GM10847 (cell line): ENCODE measurements around the gene PRF1.

Experiments
- POLR2A ChIP-seq: IDR thresholded peaks from 2 replicates; pipeline ENCODE4 v1.6.1; 2011; ENCODE audit not compliant: insufficient read length; ENCODE audit errors: extremely low read depth

Gene PRF1

DNA sequence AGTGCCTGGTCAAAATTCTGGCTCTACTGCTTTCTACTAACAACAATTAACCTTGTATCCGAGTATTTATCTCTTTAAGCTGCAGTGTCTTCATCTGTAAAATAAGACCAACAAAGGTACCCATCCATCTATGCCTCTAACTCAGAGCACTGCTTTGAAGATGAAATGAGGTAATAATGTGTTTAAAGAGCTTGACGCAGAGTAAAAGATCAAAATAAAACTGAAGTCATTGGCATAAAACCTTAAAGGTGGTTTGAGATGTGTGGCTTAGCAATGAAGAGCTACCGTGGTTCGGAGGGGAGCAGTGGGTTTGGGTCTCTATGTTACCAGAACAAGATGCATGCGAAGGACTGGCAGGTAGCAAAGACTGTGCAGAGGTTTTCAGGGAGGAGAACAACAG, 16.1 kb upstream of the PRF1 start:
- no peak for TF ChIP-seq POLR2A

DNA sequence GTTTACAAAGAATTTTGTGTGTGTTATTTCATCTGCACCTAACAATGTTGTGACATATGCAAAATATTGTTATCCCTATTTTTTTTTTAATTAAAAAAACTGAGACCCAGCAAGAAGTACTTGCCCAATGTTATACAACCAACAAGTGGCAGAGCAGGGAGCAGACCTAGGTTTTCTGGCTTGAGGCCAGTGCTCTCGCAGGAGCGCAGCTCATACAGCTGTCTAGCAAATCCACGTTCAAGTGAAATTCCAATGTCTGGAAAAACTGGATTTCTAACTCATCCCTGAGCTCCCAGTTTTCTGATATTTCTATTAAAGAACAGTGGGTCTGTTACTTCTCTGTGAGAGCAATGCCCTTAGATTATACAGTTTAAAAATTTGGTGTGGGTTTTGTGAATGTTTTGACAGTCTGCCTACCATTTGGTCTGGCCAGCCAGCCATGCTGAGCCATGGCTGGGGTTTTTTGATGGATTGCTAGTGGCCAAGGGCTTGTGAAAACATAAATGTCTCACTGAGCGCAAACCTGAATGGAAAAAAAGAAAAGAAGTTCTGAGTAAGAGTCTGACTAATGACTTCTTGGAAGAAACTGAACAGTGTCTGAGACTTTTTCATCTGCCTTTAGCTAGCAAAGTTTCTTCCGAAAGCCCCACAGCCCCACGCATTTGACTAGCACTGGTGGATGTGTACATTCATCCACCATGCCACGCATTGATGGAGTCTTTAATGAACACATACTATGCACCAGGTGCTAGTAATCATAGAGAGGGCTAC, 15.4 kb upstream of the PRF1 start:
- TF ChIP-seq POLR2A: no peak

DNA sequence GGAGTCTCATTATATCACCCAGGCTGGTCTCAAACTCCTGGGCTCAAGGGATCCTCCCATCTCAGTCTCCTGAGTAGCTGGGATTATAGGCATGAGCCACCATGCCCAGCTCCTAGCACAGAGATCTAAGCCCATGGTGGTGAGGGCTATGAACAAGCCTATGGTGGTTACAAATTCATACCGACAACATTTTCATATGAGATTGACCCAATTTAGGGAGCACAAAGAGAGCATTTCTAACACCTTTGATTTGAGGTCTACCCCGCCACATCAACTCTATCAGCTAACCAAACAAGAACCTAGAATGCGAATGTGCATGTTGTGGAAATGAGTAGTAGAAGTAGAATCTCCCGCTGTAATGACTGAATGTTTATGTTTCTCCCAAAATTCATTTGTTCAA, 14.2 kb upstream of the PRF1 start:
- TF ChIP-seq POLR2A: no peak

DNA sequence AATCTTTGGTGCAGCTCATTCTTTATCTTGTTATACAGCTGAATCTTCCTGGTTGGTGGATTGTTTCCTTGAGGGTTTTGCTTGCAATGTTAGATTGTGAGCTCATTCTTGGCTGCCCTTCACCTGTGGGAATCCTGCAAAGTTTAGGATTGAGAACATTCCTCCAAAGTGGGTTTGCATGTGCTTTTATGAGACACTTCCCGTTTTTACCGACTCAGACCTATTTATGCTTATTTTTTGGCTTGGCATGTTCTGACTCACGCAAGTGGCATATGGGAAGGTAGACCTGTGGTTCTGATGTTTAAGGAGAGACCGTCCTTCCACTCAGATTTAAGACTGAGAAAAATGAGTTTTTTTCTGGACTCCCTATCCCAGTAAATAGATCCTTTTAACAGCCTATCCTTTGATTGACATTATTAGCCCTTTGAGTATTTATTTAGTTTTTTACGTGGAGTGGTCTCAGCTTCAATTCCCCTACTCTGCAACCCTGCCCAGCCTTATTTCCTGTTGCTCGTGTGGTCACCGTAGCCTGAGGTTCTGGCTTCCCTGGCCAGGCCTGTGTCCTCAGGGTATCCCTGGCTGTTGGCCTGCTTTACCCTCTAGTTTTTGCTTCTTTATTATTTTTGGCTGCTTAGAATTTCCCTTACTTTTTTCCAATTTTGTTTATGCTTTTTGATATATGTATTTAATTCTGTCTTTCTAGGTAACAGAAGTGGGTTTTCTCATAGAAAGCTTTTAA, 13.4 kb upstream of the PRF1 start:
- TF ChIP-seq POLR2A: no peak

DNA sequence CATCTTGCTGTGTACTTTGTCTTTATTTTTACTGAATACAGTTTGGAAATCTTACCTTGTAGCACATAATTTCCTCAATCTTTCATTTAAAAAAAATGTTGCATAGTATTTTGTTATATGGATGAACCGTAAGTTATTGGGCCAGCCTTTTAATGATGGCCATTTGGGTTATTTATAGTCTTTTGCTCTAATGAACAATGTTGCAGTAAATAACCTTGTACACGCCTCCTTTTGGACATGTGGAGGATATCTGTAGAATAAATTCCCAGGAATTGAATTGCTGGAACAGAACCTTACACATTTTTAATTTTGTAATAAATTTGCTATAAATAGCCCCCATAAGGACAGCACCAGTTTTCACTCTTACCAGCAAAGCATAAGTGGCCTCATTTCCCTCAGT, 12.7 kb upstream of the PRF1 start:
- TF ChIP-seq POLR2A: no peak

DNA sequence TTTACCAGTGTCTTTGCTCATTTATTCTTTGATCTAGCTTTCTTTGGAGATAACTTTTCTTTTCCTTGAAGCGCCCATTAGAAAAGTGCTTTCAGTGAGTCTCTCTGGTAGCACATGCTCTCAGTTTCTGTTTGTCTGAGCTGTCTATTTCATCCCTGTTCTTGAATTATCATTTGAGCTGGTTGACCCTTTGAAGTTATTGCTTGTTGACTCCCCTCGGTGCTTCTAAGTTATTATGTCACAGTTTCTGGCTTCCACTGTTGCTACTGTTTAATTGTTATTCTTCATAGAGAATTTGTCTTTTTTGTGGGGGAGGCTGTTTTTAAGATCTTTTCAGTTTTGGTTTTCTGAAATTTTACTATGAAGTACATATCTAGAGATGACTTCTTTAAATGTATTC, 11.4 kb upstream of the PRF1 start:
- TF ChIP-seq POLR2A: no peak

DNA sequence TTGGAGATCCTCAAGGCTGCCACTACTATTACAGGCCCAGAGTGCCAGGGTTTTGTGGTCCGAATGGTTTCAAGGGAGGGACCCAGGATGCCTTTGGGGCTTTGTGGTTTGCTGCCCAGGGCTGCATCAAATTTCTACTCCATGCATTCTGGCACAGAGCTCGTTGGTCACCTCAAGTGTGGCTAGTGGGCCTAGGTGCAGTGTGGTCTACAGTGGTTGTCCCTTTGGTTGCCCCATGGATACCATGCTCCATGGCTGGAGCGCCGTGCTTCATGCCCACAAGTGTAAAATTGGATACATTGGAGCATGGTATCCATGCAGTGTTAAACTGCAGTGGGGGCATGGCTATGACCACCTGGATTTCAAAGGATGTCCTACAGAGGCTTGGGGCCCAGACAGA, 5.4 kb upstream of the PRF1 start:
- no peak for TF ChIP-seq POLR2A

DNA sequence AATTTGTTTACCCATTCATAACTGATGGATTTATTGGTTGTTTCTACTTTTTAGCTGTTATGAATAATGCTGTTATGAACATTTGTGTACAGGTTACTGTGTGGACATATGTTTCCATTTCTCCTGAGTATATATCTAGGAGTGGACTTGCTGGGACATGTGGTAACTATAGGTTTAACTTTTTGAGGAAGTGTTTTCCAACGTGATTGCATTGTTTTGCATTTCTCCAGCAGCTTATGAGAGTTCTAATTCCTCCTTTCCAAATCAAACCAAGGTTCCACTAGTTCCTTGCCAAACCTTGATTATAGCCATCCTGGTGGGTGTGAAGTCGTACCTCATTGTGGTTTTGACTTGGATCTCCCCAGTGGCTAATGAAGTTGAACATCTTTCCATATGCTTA, 2.6 kb upstream of the PRF1 start:
- TF ChIP-seq POLR2A: no peak

DNA sequence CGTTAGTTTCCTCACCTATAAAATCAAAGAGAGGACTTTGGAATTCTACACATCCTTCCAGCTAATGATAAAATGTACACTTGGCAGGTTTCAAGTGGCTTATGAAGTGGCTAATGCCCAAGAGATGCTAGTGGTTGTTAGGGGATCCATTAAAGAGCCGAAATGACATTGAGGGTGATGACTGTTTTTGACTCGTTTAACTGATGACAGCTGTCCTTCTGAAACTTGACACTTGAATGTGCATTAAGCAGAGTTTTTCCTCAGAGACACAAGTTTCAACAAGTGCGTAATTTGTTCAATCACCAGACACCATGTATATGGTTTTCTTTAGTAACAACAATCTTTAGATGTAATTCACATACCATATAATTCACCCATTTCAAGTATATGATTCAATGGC, 1.6 kb upstream of the PRF1 start:
- TF ChIP-seq POLR2A: no peak

DNA sequence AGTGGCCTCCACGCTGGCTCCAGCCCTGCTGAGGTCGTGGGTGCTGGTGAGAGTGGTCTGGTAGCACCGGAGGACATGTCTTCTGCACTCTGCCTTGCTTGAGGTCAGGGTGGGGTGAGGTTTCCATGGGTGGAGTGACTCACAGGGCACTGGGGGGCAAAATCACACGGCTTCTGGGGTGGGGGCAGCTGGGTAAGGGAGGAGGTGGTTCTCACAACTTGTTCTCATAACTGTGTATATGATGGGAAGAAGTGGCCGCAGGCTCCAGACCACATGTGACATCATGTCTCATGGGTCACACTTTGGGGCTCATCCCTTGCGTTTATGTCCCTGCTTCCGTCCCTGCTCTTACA, 884 bp upstream of the PRF1 start:
- no peak for TF ChIP-seq POLR2A

DNA sequence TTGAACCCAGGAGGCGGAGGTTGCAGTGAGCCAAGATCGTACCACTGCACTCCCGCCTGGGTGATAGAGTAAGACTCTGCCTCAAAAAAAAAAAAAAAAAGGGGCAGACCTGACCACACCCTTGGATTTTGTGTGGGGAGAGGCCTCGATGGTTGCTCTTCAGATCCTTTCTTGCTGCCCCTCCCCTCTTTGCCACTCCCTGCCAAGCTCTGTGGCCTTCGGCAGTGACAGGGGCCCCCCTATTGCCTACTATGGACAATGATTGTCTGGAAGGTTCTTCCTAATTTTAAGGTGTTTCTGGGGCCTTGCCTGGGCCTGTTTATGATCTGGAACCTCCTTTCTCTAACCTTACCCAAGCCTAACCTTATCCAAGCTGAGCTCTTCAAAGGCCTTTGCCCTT, 795 bp downstream of the PRF1 start:
- TF ChIP-seq POLR2A: no peak

DNA sequence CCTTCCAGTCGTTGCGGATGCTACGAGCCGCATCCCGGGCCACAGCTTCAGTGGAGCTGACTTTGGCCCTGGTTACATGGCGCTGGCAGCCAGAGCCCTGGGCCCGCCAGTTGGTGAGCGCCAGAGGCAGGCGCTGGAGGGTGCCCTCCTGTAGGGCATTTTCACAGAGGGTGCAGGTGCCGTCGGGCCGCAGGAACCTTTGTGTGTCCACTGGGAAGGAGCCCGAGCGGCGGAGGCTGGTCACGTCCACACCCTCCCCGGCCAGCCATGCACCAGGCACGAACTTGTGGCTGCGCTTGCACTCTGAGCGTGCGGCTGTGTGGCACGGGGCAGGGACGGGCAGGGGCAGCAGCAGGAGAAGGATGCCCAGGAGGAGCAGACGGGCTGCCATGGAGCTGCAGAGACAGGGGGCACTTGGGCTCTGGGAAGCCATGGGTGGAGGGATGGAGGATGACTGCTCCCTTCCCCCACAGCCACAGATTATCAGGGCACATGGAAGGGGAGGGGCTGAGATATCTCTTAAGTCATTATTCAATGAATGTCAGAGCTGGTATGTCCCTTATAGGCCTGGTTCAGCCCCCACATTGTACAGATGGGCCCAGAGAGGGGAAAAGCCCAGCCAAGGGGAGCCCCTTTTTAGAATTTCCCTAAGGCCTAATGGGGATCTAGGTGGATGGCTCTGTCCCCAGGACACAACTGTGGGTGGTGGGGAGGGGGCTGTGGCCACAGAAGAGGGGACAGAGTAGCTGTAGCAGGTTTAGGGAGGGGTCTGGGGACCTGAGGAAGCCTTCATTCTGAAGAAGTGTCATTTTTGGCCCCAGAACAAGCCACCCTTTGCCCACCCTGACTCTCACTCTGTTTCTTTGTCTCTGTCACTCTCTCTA, 1.8 kb downstream of the PRF1 start:
- TF ChIP-seq POLR2A: no peak

DNA sequence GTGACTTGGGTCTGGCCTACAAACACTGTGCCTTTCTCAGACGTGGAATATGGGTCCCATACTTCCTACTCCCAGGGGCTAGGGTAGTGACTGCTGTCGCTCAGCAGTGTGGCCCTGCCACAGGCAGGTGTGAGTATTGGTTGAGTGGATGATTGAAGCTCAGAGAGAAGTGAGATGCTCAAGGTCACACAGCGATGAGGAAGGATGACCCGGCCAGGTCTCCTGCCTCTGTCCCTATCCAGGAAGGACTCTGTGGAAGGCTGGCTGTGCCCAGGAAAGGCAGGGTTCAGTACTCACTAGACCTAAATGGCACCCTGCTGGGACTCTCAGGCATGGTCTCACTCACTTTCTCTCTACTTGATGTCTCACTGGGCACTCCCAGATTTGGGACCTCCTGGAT, 2.8 kb downstream of the PRF1 start:
- TF ChIP-seq POLR2A: no peak

DNA sequence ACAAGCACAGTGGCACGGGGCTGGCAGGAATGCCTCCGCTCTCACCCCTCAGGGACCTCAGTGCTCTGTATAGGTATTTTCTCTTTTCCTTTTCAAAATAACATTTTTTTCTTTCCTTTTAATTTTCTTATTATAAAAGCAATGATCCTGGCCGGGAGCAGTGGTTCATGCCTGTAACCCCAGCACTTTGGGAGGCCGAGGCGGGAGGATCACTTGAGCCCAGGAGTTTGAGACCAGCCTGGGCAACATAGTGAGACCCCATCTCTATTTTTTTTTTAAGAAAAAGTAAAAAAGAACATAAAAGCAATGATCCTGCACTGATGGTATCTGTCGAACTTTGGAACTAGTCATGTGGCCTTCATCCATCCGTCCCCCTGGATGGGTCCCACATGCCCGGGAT, 3.2 kb downstream of the PRF1 start:
- no peak for TF ChIP-seq POLR2A

DNA sequence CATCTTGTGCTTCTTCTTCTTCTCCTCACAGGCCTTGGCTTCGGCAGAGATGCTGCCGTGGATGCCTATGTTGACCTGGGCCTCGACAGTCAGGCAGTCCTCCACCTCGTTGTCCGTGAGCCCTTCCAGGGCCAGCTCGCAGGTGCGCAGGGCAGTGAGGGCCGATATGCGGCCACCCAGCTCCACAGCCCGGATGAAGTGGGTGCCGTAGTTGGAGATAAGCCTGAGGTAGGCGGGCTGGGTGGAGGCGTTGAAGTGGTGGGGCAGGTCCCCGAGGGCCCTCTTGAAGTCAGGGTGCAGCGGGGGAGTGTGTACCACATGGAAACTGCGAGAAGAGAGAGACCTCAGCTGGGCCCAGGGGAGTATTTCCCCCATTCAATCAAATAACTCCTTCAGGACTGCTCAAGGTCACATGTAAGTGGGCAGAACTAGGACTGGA, 3.7 kb downstream of the PRF1 start:
- no peak for TF ChIP-seq POLR2A
